Pancreas (tissue), 10 donors: Measurements from ENCODE around the gene PIK3R4. TPM values are rescaled to one million over a fixed set of nuclear protein-coding genes. Genes with fewer than 3 reads are reported as not detected.

Experiments used
- ATAC-seq, 4 donors: fragments of 200-7000 bp; cut with Tn5 transposase; one replicate each; pipeline versions ENCODE4 v1.8.0 to v1.9.1; 2020; ENCODE audit warnings: mild to moderate bottlenecking in 4 of 4, moderate library complexity in 4 of 4
- DNase-seq, 6 donors: peaks; one replicate each; pipeline ENCODE4 v3.0.0-alpha.2; 2020
- FAIRE-seq: peaks from 2 replicates; lab custom pipeline; 2012; peaks lifted over from hg19 to GRCh38; lab: Jason Lieb, UNC
- H3K27ac ChIP-seq, 4 donors: fragments of 200-600 bp; sonication (generic); 1 replicate in 3 of 4; 2 replicates in 1 of 4; pipeline versions ENCODE4 v1.5.0 to v1.8.0; 2020
- H3K27me3 ChIP-seq, 4 donors: fragments of 200-600 bp; one replicate each; pipeline ENCODE4 v1.8.0; 2021
- H3K36me3 ChIP-seq, 3 donors: fragments of 200-600 bp; sonication (generic) in 1 of 3; one replicate each; pipeline versions ENCODE4 v1.5.0 to v1.8.0; 2020 to 2021
- H3K4me1 ChIP-seq, 3 donors: fragments of 200-600 bp; one replicate each; pipeline ENCODE4 v1.8.0; 2021
- H3K4me3 ChIP-seq, 4 donors: fragments of 200-600 bp; sonication (generic) in 2 of 4; one replicate each; pipeline versions ENCODE4 v1.5.0 to v1.8.0; 2020 to 2021
- H3K9me3 ChIP-seq, 4 donors: fragments of 200-600 bp; one replicate each; pipeline ENCODE4 v1.8.0; 2021
- WGBS, 2 donors: extraction: QIAGEN DNeasy Blood & Tissue Kit; methylation state at CpG; one replicate each; pipeline ENCODE4 v1.1.7; 2013; 5-methylcytosine and 5-hydroxymethylcytosine counted together
- intact Hi-C, 3 donors: fragments of 100-400 bp; cut with DNase I; formaldehyde crosslinking; loops; one replicate each; pipeline versions ENCODE4 v1.11.1 to v1.14.2; 2022
- polyA plus RNA-seq, 2 donors: library from polyadenylated mRNA; stranded (reverse); fragments of 200-250 nt; gene quantifications; one replicate each; pipeline ENCODE4 v1.2.3, GENCODE V29; 2013
- total RNA-seq, 6 donors: library from RNA; stranded (reverse); fragmentation: NEBNext Ultra II Directional in 4 of 6; extraction: Animal tissue kit (Norgen Biotek cat#: 25700) in 4 of 6; gene quantifications; one replicate each; pipeline versions ENCODE4 v1.2.1 to v1.2.4, GENCODE V29; 2021 to 2023
- TF ChIP-seq, protein P1 (sequence below), 4 donors: fragments of 200-600 bp; sonication (generic) in 3 of 4; IDR thresholded peaks; one replicate each; pipeline versions ENCODE4 v1.5.0 to v1.8.0; 2021; ENCODE audit warnings: antibody characterized with exemption in 4 of 4
- donor health status: healthy with polysubstance abuse.
- donor health status: DM: no; HTN: no; CAD: no; lungs with moderate emphysema.
- donor health status: DM: no; HTN: no; CAD: no.
- donor health status: control.
- donor health status: control.
- donor health status: Bipolar disorder and iron deficiency.
- donor health status: DM: yes; HTN: yes; CAD: no.
- donor health status: DM: no; HTN: no; CAD: no.
- donor health status: DM: no; HTN: no; CAD: no.
- donor health status: DM: yes; HTN: yes; CAD: no.

PIK3R4 gene
- total and polyA plus RNA-seq, 8 donors: 6.7 to 16.6 (median 11.1) TPM

DNA sequence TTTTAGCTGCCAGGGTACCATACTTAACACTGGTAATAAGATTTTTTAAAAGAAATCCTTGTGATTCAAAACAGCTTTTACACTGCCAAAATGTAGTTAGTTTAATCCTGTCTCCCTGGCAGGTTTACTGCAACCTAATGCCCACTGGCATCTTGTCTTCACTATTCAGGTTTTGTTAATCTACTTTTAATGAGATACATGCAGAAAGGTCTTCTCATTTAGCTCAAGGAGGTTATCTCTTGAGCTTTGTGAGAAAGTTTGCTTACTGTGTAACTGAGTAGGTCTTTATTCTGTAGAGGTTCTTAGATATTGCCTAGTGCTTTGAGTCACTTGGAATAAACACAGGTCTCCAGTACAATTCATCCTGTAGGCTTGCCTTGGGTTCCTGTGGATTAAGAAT is 110.7 kb downstream of the PIK3R4 start:
- TF ChIP-seq, protein P1, sequence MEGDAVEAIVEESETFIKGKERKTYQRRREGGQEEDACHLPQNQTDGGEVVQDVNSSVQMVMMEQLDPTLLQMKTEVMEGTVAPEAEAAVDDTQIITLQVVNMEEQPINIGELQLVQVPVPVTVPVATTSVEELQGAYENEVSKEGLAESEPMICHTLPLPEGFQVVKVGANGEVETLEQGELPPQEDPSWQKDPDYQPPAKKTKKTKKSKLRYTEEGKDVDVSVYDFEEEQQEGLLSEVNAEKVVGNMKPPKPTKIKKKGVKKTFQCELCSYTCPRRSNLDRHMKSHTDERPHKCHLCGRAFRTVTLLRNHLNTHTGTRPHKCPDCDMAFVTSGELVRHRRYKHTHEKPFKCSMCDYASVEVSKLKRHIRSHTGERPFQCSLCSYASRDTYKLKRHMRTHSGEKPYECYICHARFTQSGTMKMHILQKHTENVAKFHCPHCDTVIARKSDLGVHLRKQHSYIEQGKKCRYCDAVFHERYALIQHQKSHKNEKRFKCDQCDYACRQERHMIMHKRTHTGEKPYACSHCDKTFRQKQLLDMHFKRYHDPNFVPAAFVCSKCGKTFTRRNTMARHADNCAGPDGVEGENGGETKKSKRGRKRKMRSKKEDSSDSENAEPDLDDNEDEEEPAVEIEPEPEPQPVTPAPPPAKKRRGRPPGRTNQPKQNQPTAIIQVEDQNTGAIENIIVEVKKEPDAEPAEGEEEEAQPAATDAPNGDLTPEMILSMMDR (IDR thresholded peaks at IDR 0.05): no peak
- no peak for ATAC-seq
- Histone ChIP-seq H3K27me3 (no peaks in the 10 kb centered on the region), H3K36me3 (no peaks in the 10 kb centered on the region), H3K9me3 (no peaks in the 10 kb centered on the region), H3K27ac (no peak overlapping the region), H3K4me1 (no peaks in the 10 kb centered on the region), H3K4me3 (no peak overlapping the region)
- DNase-seq: no peak
- FAIRE-seq: no peak
- intact Hi-C loops: no loop called here

DNA sequence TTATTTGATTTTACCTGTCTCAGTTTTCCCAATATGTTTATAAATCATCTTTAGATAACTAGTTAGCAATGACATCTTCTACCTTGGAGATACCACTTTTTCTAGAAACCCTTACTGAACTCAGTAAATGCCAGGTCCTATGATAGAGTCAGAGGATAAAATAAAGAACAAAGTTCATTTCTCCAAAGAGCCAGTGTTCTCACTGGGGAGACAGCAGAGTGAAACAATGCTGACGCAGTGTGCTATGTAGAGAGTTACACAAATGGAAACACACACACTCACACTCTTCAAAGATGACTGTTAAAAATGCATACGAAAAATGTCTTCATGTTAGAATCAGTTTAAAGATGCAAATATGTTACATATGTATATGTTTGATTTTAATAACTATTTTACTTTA is 111.3 kb downstream of the PIK3R4 start:
- no peaks in the 10 kb centered on the region for H3K9me3 ChIP-seq
- FAIRE-seq (no peak), ATAC-seq (no peak), DNase-seq (no peak)
- 60 to 75% methylated on average over 2 of the region's 2 CpGs for WGBS, 2 donors
- H3K27me3 ChIP-seq: no peaks in the 10 kb centered on the region
- intact Hi-C loops: no loop called here
- H3K36me3 ChIP-seq: no peaks in the 10 kb centered on the region
- no peaks in the 10 kb centered on the region for H3K4me1 ChIP-seq
- H3K4me3 ChIP-seq: no peak overlapping the region
- TF ChIP-seq, protein P1 (IDR thresholded peaks at IDR 0.05): no peak
- H3K27ac ChIP-seq: no peak overlapping the region

Other genes starting within 250 kb of the PIK3R4 start
- 1 to 10 TPM in 1 of 6 donors, under 1 TPM in 5; 0.03 to 1.4 (median 0.04) TPM for gene COL6A6, start 229.7 kb downstream of the PIK3R4 start, total RNA-seq
- gene COL6A6, start 229.7 kb downstream of the PIK3R4 start, polyA plus RNA-seq: under 1 TPM; 0.11 to 0.12 TPM
- gene ATP2C1, start 147.3 kb upstream of the PIK3R4 start, total RNA-seq: 10 to 100 TPM; 19.0 to 54.6 (median 23.6) TPM
- 10 to 100 TPM; 12.2 to 33.5 TPM for gene ATP2C1, start 147.3 kb upstream of the PIK3R4 start, polyA plus RNA-seq